Measurements from ENCODE around the gene ATXN1.
"Not testable (repeated sequence)": the region's sequence is repeated elsewhere in the genome, so short reads cannot be mapped to it uniquely, and the experiment has no call there.

Gene ATXN1

GRCh38 chr6:16548121-16548520 lies 213.1 kb downstream of the ATXN1 start:
- in situ Hi-C loops (cut with MboI; ENCODE audit: low sequenced_read_pairs): no loop called here

- in situ Hi-C loops (cut with MboI; ENCODE audit: low sequenced_read_pairs): no loop called here
These were observed 213.7 kb downstream of the ATXN1 start for GRCh38 chr6:16547587-16547986.

- in situ Hi-C loops (cut with MboI; ENCODE audit: low sequenced_read_pairs): no loop called here
These were observed 214.4 kb downstream of the ATXN1 start for GRCh38 chr6:16546861-16547260.

- in situ Hi-C loops (cut with MboI; ENCODE audit: low sequenced_read_pairs): no loop called here
These were observed 215.9 kb downstream of the ATXN1 start for GRCh38 chr6:16545382-16545781.

GRCh38 chr6:16544521-16544920 lies 216.7 kb downstream of the ATXN1 start:
- in situ Hi-C loops (cut with MboI; ENCODE audit: low sequenced_read_pairs): no loop called here

- in situ Hi-C loops (cut with MboI; ENCODE audit: low sequenced_read_pairs): no loop called here
These were observed 217.3 kb downstream of the ATXN1 start for GRCh38 chr6:16544006-16544405.

- in situ Hi-C loops (cut with MboI; ENCODE audit: low sequenced_read_pairs): no loop called here
These were observed 217.7 kb downstream of the ATXN1 start for GRCh38 chr6:16543521-16543920.

GRCh38 chr6:16542070-16542469 lies 219.2 kb downstream of the ATXN1 start:
- in situ Hi-C loops (cut with MboI; ENCODE audit: low sequenced_read_pairs): no loop called here

GRCh38 chr6:16540804-16541752 lies 220.2 kb downstream of the ATXN1 start:
- in situ Hi-C loops (cut with MboI; ENCODE audit: low sequenced_read_pairs): no loop called here

GRCh38 chr6:16540383-16540782 lies 220.9 kb downstream of the ATXN1 start:
- in situ Hi-C loops (cut with MboI; ENCODE audit: low sequenced_read_pairs): not testable (repeated sequence)

- in situ Hi-C loops (cut with MboI; ENCODE audit: low sequenced_read_pairs): no loop called here
These were observed 222.0 kb downstream of the ATXN1 start for GRCh38 chr6:16539086-16539931.

GRCh38 chr6:16535564-16535963 lies 225.7 kb downstream of the ATXN1 start:
- in situ Hi-C loops (cut with MboI; ENCODE audit: low sequenced_read_pairs): no loop called here

GRCh38 chr6:16533721-16534136 lies 227.5 kb downstream of the ATXN1 start:
- in situ Hi-C loops (cut with MboI; ENCODE audit: low sequenced_read_pairs): no loop called here

- in situ Hi-C loops (cut with MboI; ENCODE audit: low sequenced_read_pairs): no loop called here
These were observed 228.1 kb downstream of the ATXN1 start for GRCh38 chr6:16533210-16533609.

- in situ Hi-C loops (cut with MboI; ENCODE audit: low sequenced_read_pairs): no loop called here
These were observed 233.6 kb downstream of the ATXN1 start for GRCh38 chr6:16527691-16528090.

- in situ Hi-C loops (cut with MboI; ENCODE audit: low sequenced_read_pairs): loop anchor here (25.0 kb wide), 1 partner anchor 238 kb away; the partner anchor contains the start of gene ATXN1
These were observed 236.9 kb downstream of the ATXN1 start for GRCh38 chr6:16524380-16524707.

GRCh38 chr6:16523606-16524379 lies 237.5 kb downstream of the ATXN1 start:
- in situ Hi-C loops (cut with MboI; ENCODE audit: low sequenced_read_pairs): loop anchor here (25.0 kb wide), 1 partner anchor 239 kb away; the partner anchor contains the start of gene ATXN1

GRCh38 chr6:16522937-16523336 lies 238.3 kb downstream of the ATXN1 start:
- in situ Hi-C loops (cut with MboI; ENCODE audit: low sequenced_read_pairs): loop anchor here (25.0 kb wide), 1 partner anchor 239 kb away; the partner anchor contains the start of gene ATXN1

GRCh38 chr6:16521528-16521927 lies 239.7 kb downstream of the ATXN1 start:
- in situ Hi-C loops (cut with MboI; ENCODE audit: low sequenced_read_pairs): loop anchor here (25.0 kb wide), 1 partner anchor 241 kb away; the partner anchor contains the start of gene ATXN1

Data from HL-60/S4 treated with phorbol 12-myristate 13-acetate at 8.2 ng/mL for 4 days and 3 days (cell line).